Upper lobe of left lung (tissue), 6 donors: Measurements from ENCODE around the gene LSM8. TPM values are rescaled to one million over a fixed set of nuclear protein-coding genes. Genes with fewer than 3 reads are reported as not detected.
"Not testable (repeated sequence)": the region's sequence is repeated elsewhere in the genome, so short reads cannot be mapped to it uniquely, and the experiment has no call there.

Experiments used
- ATAC-seq, 2 donors: fragments of 200-7000 bp; cut with Tn5 transposase; one replicate each; pipeline ENCODE4 v1.9.1; 2022; ENCODE audit warnings: mild to moderate bottlenecking in 2 of 2, moderate library complexity in 2 of 2; ENCODE audit not compliant: low FRiP score in 2 of 2
- DNase-seq, 2 donors: peaks; one replicate each; pipeline ENCODE4 v3.0.0-alpha.2; 2019 to 2020
- H3K27ac ChIP-seq, 4 donors: fragments of 200-600 bp; sonication (generic); one replicate each; pipeline ENCODE4 v1.5.1; 2016 to 2019
- H3K27me3 ChIP-seq, 4 donors: fragments of 200-600 bp; sonication (generic); one replicate each; pipeline ENCODE4 v1.5.1; 2017 to 2019
- H3K36me3 ChIP-seq, 4 donors: fragments of 200-600 bp; sonication (generic); one replicate each; pipeline ENCODE4 v1.5.1; 2016 to 2019
- H3K4me1 ChIP-seq, 4 donors: fragments of 200-600 bp; sonication (generic); one replicate each; pipeline ENCODE4 v1.5.1; 2018 to 2019
- H3K4me3 ChIP-seq, 4 donors: fragments of 200-600 bp; sonication (generic); one replicate each; pipeline ENCODE4 v1.5.1; 2017 to 2019; ENCODE audit warnings: mild to moderate bottlenecking in 2 of 4, moderate library complexity in 1 of 4
- H3K9me3 ChIP-seq, 4 donors: fragments of 200-600 bp; sonication (generic); one replicate each; pipeline ENCODE4 v1.5.1; 2018 to 2019
- CTCF ChIP-seq, 6 experiments: fragments of 450-650 bp in 4 of 6; fragments of 200-600 bp in 2 of 6; sonication (generic) in 2 of 6; IDR thresholded peaks; one replicate each; pipeline ENCODE4 v1.5.1; 2016 to 2019; ENCODE audit warnings: antibody characterized with exemption in 6 of 6
- EP300 ChIP-seq, 4 donors: sonication (generic); formaldehyde crosslinking; IDR thresholded peaks; one replicate each; pipeline ENCODE4 v1.5.1; 2017; ENCODE audit warnings: antibody characterized with exemption in 4 of 4, control low read depth in 2 of 4
- POLR2A ChIP-seq, 4 donors: fragments of 450-650 bp; IDR thresholded peaks; one replicate each; pipeline ENCODE4 v1.5.1; 2016 to 2017; ENCODE audit warnings: antibody characterized with exemption in 4 of 4, mild to moderate bottlenecking in 2 of 4
- POLR2AphosphoS5 ChIP-seq, 2 donors: sonication (generic); formaldehyde crosslinking; IDR thresholded peaks; one replicate each; pipeline ENCODE4 v1.5.1; 2017; ENCODE audit warnings: antibody characterized with exemption in 2 of 2
- WGBS, 2 donors: methylation state at CpG; one replicate each; pipeline ENCODE4 v1.1.5; 2017 to 2018; 5-methylcytosine and 5-hydroxymethylcytosine counted together
- total RNA-seq, 6 donors: library from RNA; depleted of rRNA in 4 of 6; stranded (reverse); fragments of >200 nt in 4 of 6; gene quantifications; one replicate each; pipeline versions ENCODE4 v1.1.0 to v1.2.1, GENCODE V29; 2016 to 2021
- donor health status: DM: no; HTN: no; CAD: no; lungs with moderate emphysema.
- donor health status: DM: no; HTN: yes; CAD: no; lungs with severe emphysema.

Gene LSM8
- 10 to 100 TPM; 17.1 to 32.1 (median 22.9) TPM for total RNA-seq

GRCh38 chr7:118183786-118184564 is at the start of gene LSM8:
Gene LSM8 (plus strand): TSS chr7:118184164. CDS start chr7:118184224, 60 bp downstream.
- 0 to 1% methylated on average over 26 to 58 of the region's 62 CpGs for WGBS, 2 donors
- peak; percentile 96 to 97 for DNase-seq
- peak within 1 kb of the TSS; percentile 90 to 96 (median 93) for H3K27ac ChIP-seq

GRCh38 chr7:118134420-118134819 is 49.5 kb upstream of the LSM8 start:
- not testable (repeated sequence) for H3K27ac ChIP-seq, ATAC-seq, H3K4me3 ChIP-seq

More at GRCh38 chr7:118183786-118184564, at the start of gene LSM8:
- peak; percentile 99 to 100 for ATAC-seq
- H3K4me1 ChIP-seq = peaks cover 21 to 32% (median 23%) of the 10 kb centered on the region in 4 donors
- peaks cover 0 to 15% (median 11%) of the 10 kb centered on the region in 4 donors for H3K36me3 ChIP-seq
- H3K4me3 ChIP-seq = peak within 1 kb of the TSS; percentile 58 to 82 (median 74)
- H3K9me3 ChIP-seq = no peaks in the 10 kb centered on the region
- TF ChIP-seq POLR2AphosphoS5 (IDR thresholded peaks at IDR 0.05) (peak; percentile 88 to 95), EP300 (IDR thresholded peaks at IDR 0.05) (peak in 1 of 4 donors; percentile 70), CTCF (IDR thresholded peaks at IDR 0.05) (peak in 1 of 6 experiments; percentile 27), POLR2A (IDR thresholded peaks at IDR 0.05) (peak; percentile 37 to 93 (median 87))
- H3K27me3 ChIP-seq = no peaks in the 10 kb centered on the region

GRCh38 chr7:118140468-118140867 is 43.5 kb upstream of the LSM8 start:
- Histone ChIP-seq H3K4me1 (no peaks in the 10 kb centered on the region), H3K27ac (no peak overlapping the region), H3K27me3 (no peaks in the 10 kb centered on the region), H3K9me3 (no peaks in the 10 kb centered on the region), H3K4me3 (no peak overlapping the region), H3K36me3 (no peaks in the 10 kb centered on the region)
- TF ChIP-seq EP300 (IDR thresholded peaks at IDR 0.05) (no peak), POLR2AphosphoS5 (IDR thresholded peaks at IDR 0.05) (no peak), CTCF (IDR thresholded peaks at IDR 0.05) (no peak), POLR2A (IDR thresholded peaks at IDR 0.05) (no peak)
- DNase-seq = no peak
- peak in 1 of 2 donors; percentile 29 for ATAC-seq
- WGBS, 2 donors = 52 to 66% methylated on average over 1 of the region's 1 CpG

More at GRCh38 chr7:118134420-118134819, 49.5 kb upstream of the LSM8 start:
- DNase-seq, H3K4me1 ChIP-seq, H3K27me3 ChIP-seq, H3K36me3 ChIP-seq, H3K9me3 ChIP-seq: not testable (repeated sequence)

- Histone ChIP-seq H3K27me3 (no peaks in the 10 kb centered on the region), H3K4me1 (no peaks in the 10 kb centered on the region), H3K36me3 (no peaks in the 10 kb centered on the region), H3K9me3 (no peaks in the 10 kb centered on the region), H3K27ac (no peak overlapping the region), H3K4me3 (no peak overlapping the region)
- WGBS, 2 donors = 68 to 93% methylated on average over 1 of the region's 1 CpG
- TF ChIP-seq POLR2AphosphoS5 (IDR thresholded peaks at IDR 0.05) (no peak), CTCF (IDR thresholded peaks at IDR 0.05) (no peak), POLR2A (IDR thresholded peaks at IDR 0.05) (no peak), EP300 (IDR thresholded peaks at IDR 0.05) (no peak)
- no peak for DNase-seq
- no peak for ATAC-seq
These were observed 42.0 kb upstream of the LSM8 start for GRCh38 chr7:118142012-118142411.

GRCh38 chr7:118148930-118149329 is 35.0 kb upstream of the LSM8 start:
- DNase-seq (no peak), ATAC-seq (peak in 1 of 2 donors; percentile 25)
- 54 to 89% methylated on average over 2 of the region's 2 CpGs for WGBS, 2 donors
- Histone ChIP-seq H3K36me3 (no peaks in the 10 kb centered on the region), H3K4me1 (no peaks in the 10 kb centered on the region), H3K27ac (no peak overlapping the region), H3K9me3 (no peaks in the 10 kb centered on the region), H3K27me3 (no peaks in the 10 kb centered on the region), H3K4me3 (no peak overlapping the region)
- TF ChIP-seq EP300 (IDR thresholded peaks at IDR 0.05) = no peak
- no peak for TF ChIP-seq POLR2A (IDR thresholded peaks at IDR 0.05)
- TF ChIP-seq POLR2AphosphoS5 (IDR thresholded peaks at IDR 0.05) = no peak
- TF ChIP-seq CTCF (IDR thresholded peaks at IDR 0.05) = no peak
